GM12878 (cell line): ENCODE measurements around the gene EMB. TPM values are rescaled to one million over a fixed set of nuclear protein-coding genes. Genes with fewer than 3 reads are reported as not detected.

Source experiments
- ATF7 ChIP-seq: fragments of 450-650 bp; IDR thresholded peaks from 2 replicates; pipeline ENCODE4 v1.6.1; 2016; ENCODE audit warnings: low read depth, mild to moderate bottlenecking
- BHLHE40 ChIP-seq, 2 experiments: fragments of 450-650 bp in 1 of 2; IDR thresholded peaks; 2 replicates each; pipeline ENCODE4 v1.6.1; 2011 to 2017; ENCODE audit warnings: low read depth in 2 of 2, borderline replicate concordance in 1 of 2, improper control_type of control experiment in 1 of 2, low read length in 1 of 2, mild to moderate bottlenecking in 1 of 2
- GABPA ChIP-seq: IDR thresholded peaks from 2 replicates; pipeline ENCODE4 v1.6.1; 2014; ENCODE audit warnings: antibody characterized with exemption, low read depth, mild to moderate bottlenecking, inconsistent platforms
- HDGF ChIP-seq: fragments of 450-650 bp; IDR thresholded peaks from 2 replicates; pipeline ENCODE4 v1.6.1; 2016; ENCODE audit warnings: antibody characterized with exemption
- IKZF1 ChIP-seq: fragments of 450-650 bp; conservative IDR thresholded peaks from 2 replicates; pipeline ENCODE4 v1.6.1; 2017; ENCODE audit warnings: antibody characterized with exemption, mild to moderate bottlenecking
- KAT2A ChIP-seq: conservative IDR thresholded peaks from 2 replicates; pipeline ENCODE4 v1.6.1; 2011; ENCODE audit warnings: low read depth, low read length; ENCODE audit not compliant: control insufficient read depth
- NFIC ChIP-seq: IDR thresholded peaks from 2 replicates; pipeline ENCODE4 v1.6.1; 2012; ENCODE audit warnings: low read depth, mild to moderate bottlenecking, inconsistent platforms, low read length, moderate library complexity
- NR2C1 ChIP-seq: fragments of 450-650 bp; IDR thresholded peaks from 2 replicates; pipeline ENCODE4 v1.6.1; 2017; ENCODE audit warnings: antibody characterized with exemption, mild to moderate bottlenecking, moderate library complexity
- NRF1 ChIP-seq: conservative IDR thresholded peaks from 2 replicates; pipeline ENCODE4 v1.6.1; 2011; ENCODE audit warnings: mild to moderate bottlenecking, low read depth, low read length, improper control_type of control experiment
- POLR2A ChIP-seq: IDR thresholded peaks from 2 replicates; pipeline ENCODE4 v1.6.1; 2011; ENCODE audit warnings: low read depth, mild to moderate bottlenecking, low read length
- RBBP5 ChIP-seq: fragments of 200-600 bp; sonication (generic); conservative IDR thresholded peaks from 2 replicates; pipeline ENCODE4 v1.6.1; 2016
- SP1 ChIP-seq: IDR thresholded peaks from one replicate; pipeline ENCODE4 v1.6.1; 2011; ENCODE audit warnings: low read depth, low read length
- TCF3 ChIP-seq: IDR thresholded peaks from 2 replicates; pipeline ENCODE4 v1.6.1; 2012; ENCODE audit warnings: low read depth, mild to moderate bottlenecking, low read length, borderline replicate concordance; ENCODE audit not compliant: insufficient read depth
- YY1 ChIP-seq: IDR thresholded peaks from 2 replicates; pipeline ENCODE4 v1.6.1; 2011; ENCODE audit warnings: low read depth, mild to moderate bottlenecking, low read length
- ZNF24 ChIP-seq: fragments of 450-650 bp; IDR thresholded peaks from 2 replicates; pipeline ENCODE4 v1.6.1; 2017; ENCODE audit warnings: antibody characterized with exemption, mild to moderate bottlenecking
- ZNF384 ChIP-seq: IDR thresholded peaks from 2 replicates; pipeline ENCODE4 v1.6.1; 2012; ENCODE audit warnings: low read depth, mild to moderate bottlenecking, low read length, improper control_type of control experiment, borderline replicate concordance
- polyA plus RNA-seq, 11 experiments: library from polyadenylated mRNA; depleted of rRNA in 4 of 11; unstranded in 6 of 11; stranded (reverse) in 5 of 11; fragments of >200 nt; fragmentation: Nextera tagmentation in 4 of 11; fragmentation: Illumina TruSeq in 1 of 11; extraction: Ambion mirVana in 4 of 11; extraction: Trizol in 1 of 11; gene quantifications; 1 replicate in 1 of 11; 2 replicates in 10 of 11; pipeline versions ENCODE4 v1.2.1 to v1.2.3, GENCODE V29; 2011 to 2016; ENCODE audit warnings: inconsistent platforms in 2 of 11, missing spikeins in 2 of 11, low read depth in 1 of 11
- total RNA-seq, 4 experiments: library from RNA; depleted of rRNA in 3 of 4; stranded (reverse); fragments of >200 nt in 3 of 4; fragmentation: Illumina TruSeq in 1 of 4; extraction: Trizol in 1 of 4; gene quantifications; 2 replicates each; pipeline versions ENCODE4 v1.2.1 to v1.2.3, GENCODE V29; 2013 to 2021
- TF ChIP-seq, protein P1 (sequence below): fragments of 450-650 bp; IDR thresholded peaks from 2 replicates; pipeline ENCODE4 v1.6.1; 2016; ENCODE audit warnings: mild to moderate bottlenecking
- TF ChIP-seq, protein P2 (sequence below): fragments of 450-650 bp; IDR thresholded peaks from 2 replicates; pipeline ENCODE4 v1.6.1; 2014; ENCODE audit warnings: mild to moderate bottlenecking
- TF ChIP-seq, protein P3 (sequence below): fragments of 450-650 bp; IDR thresholded peaks from 2 replicates; pipeline ENCODE4 v1.6.1; 2017; ENCODE audit warnings: mild to moderate bottlenecking, moderate library complexity
- TF ChIP-seq, protein P4 (sequence below), 3 experiments: IDR thresholded peaks in 2 of 3; conservative IDR thresholded peaks in 1 of 3; 2 replicates each; pipeline ENCODE4 v1.5.1; 2011; ENCODE audit warnings: low read depth in 3 of 3, low read length in 3 of 3, mild to moderate bottlenecking in 3 of 3, control low read depth in 2 of 3, moderate library complexity in 2 of 3, inconsistent platforms in 1 of 3, mixed read lengths in 1 of 3; ENCODE audit not compliant: control insufficient read depth in 2 of 3, insufficient read depth in 1 of 3; ENCODE audit errors: extremely low read depth in 1 of 3

Gene EMB
- total and polyA plus RNA-seq, 10 of the 15 experiments (the other 5 are each of a cell fraction or from before 2014, with no cell fraction given): 7.0 to 48.9 (median 37.7) TPM

DNA sequence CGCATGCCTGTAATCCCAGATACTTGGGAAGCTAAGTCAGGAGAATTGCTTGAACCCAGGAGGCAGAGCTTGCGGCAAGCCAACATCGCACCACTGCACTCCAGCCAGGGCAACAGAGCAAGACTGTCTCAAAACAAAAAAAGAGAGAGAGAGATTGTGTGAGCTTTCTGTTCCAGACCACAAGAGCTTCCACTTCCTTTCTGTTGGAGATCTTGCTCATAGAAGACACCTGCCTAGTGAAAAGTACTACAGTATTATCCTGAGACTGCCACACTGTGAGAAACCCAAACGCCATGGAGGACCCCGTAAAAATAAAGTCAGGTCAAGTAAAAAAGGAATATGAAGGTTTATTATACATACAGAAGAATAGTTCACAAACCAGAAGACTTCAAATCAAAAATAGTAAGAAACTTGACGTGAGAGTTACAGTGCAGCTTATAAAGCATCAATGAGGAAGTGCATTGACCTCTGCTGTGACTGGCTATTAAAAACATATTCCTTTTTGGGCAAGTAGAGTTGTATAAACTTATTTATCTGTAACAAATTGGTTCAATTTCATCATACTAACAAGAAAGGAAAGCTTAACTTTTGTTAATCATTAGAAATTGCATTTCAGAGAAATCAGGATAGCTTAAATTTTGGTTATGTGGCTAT, 4.3 kb upstream of the EMB start (continued):
- TF ChIP-seq SP1 (no peak), IKZF1 (peak; percentile 85), POLR2A (no peak), NRF1 (no peak), TCF3 (0 out of 2 replicates have a peak, but pooled peaks have one; percentile 66), ZNF24 (no peak), ZNF384 (peak; percentile 24; the same call in 1 of the 2 replicates), BHLHE40 (IDR thresholded peaks at IDR 0.05; ENCODE audit: borderline replicate concordance in 1 of 2, low read depth in 2 of 2, low read length in 1 of 2) (peak in 1 of 2 experiments; percentile 33; a peak in 1 of 4 replicates), NR2C1 (no peak), KAT2A (no peak), HDGF (no peak), YY1 (no peak), ATF7 (peak; percentile 32; the same call in 1 of the 2 replicates), GABPA (0 out of 2 replicates have a peak, but pooled peaks have one; percentile 43), RBBP5 (no peak), NFIC (peak; percentile 86)
- TF ChIP-seq, protein P1, sequence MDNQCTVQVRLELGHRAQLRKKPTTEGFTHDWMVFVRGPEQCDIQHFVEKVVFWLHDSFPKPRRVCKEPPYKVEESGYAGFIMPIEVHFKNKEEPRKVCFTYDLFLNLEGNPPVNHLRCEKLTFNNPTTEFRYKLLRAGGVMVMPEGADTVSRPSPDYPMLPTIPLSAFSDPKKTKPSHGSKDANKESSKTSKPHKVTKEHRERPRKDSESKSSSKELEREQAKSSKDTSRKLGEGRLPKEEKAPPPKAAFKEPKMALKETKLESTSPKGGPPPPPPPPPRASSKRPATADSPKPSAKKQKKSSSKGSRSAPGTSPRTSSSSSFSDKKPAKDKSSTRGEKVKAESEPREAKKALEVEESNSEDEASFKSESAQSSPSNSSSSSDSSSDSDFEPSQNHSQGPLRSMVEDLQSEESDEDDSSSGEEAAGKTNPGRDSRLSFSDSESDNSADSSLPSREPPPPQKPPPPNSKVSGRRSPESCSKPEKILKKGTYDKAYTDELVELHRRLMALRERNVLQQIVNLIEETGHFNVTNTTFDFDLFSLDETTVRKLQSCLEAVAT: peak; percentile 50; the same call in 1 of the 2 replicates
- TF ChIP-seq, protein P2, sequence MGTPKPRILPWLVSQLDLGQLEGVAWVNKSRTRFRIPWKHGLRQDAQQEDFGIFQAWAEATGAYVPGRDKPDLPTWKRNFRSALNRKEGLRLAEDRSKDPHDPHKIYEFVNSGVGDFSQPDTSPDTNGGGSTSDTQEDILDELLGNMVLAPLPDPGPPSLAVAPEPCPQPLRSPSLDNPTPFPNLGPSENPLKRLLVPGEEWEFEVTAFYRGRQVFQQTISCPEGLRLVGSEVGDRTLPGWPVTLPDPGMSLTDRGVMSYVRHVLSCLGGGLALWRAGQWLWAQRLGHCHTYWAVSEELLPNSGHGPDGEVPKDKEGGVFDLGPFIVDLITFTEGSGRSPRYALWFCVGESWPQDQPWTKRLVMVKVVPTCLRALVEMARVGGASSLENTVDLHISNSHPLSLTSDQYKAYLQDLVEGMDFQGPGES: no peak
- TF ChIP-seq, protein P3, sequence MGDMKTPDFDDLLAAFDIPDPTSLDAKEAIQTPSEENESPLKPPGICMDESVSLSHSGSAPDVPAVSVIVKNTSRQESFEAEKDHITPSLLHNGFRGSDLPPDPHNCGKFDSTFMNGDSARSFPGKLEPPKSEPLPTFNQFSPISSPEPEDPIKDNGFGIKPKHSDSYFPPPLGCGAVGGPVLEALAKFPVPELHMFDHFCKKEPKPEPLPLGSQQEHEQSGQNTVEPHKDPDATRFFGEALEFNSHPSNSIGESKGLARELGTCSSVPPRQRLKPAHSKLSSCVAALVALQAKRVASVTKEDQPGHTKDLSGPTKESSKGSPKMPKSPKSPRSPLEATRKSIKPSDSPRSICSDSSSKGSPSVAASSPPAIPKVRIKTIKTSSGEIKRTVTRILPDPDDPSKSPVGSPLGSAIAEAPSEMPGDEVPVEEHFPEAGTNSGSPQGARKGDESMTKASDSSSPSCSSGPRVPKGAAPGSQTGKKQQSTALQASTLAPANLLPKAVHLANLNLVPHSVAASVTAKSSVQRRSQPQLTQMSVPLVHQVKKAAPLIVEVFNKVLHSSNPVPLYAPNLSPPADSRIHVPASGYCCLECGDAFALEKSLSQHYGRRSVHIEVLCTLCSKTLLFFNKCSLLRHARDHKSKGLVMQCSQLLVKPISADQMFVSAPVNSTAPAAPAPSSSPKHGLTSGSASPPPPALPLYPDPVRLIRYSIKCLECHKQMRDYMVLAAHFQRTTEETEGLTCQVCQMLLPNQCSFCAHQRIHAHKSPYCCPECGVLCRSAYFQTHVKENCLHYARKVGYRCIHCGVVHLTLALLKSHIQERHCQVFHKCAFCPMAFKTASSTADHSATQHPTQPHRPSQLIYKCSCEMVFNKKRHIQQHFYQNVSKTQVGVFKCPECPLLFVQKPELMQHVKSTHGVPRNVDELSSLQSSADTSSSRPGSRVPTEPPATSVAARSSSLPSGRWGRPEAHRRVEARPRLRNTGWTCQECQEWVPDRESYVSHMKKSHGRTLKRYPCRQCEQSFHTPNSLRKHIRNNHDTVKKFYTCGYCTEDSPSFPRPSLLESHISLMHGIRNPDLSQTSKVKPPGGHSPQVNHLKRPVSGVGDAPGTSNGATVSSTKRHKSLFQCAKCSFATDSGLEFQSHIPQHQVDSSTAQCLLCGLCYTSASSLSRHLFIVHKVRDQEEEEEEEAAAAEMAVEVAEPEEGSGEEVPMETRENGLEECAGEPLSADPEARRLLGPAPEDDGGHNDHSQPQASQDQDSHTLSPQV: no peak
- TF ChIP-seq, protein P4, sequence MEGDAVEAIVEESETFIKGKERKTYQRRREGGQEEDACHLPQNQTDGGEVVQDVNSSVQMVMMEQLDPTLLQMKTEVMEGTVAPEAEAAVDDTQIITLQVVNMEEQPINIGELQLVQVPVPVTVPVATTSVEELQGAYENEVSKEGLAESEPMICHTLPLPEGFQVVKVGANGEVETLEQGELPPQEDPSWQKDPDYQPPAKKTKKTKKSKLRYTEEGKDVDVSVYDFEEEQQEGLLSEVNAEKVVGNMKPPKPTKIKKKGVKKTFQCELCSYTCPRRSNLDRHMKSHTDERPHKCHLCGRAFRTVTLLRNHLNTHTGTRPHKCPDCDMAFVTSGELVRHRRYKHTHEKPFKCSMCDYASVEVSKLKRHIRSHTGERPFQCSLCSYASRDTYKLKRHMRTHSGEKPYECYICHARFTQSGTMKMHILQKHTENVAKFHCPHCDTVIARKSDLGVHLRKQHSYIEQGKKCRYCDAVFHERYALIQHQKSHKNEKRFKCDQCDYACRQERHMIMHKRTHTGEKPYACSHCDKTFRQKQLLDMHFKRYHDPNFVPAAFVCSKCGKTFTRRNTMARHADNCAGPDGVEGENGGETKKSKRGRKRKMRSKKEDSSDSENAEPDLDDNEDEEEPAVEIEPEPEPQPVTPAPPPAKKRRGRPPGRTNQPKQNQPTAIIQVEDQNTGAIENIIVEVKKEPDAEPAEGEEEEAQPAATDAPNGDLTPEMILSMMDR (IDR thresholded peaks at IDR 0.05 in 2 of 3, conservative IDR thresholded peaks at IDR 0.05 in 1 of 3; ENCODE audit: control insufficient read depth in 2 of 3, extremely low read depth in 1 of 3, insufficient read depth in 1 of 3, low read depth in 3 of 3, low read length in 3 of 3): no peak
